ENCODE results near the gene RFLNA.

GRCh38 chr12:124309231-124309630 lies 14.3 kb downstream of the RFLNA start:
- TF ChIP-seq POLR2A (IDR thresholded peaks at IDR 0.05) (no peak), CTCF (IDR thresholded peaks at IDR 0.05) (no peak)

All from body of pancreas (tissue), 4 donors.